ENCODE data around the gene TBL1XR1. TPM values are rescaled to one million over a fixed set of nuclear protein-coding genes. Genes with fewer than 3 reads are reported as not detected.

Gene TBL1XR1
- total and polyA plus RNA-seq, 2 of the 4 experiments (the other 2 are of a cell fraction) = 25.2 to 170 TPM

DNA sequence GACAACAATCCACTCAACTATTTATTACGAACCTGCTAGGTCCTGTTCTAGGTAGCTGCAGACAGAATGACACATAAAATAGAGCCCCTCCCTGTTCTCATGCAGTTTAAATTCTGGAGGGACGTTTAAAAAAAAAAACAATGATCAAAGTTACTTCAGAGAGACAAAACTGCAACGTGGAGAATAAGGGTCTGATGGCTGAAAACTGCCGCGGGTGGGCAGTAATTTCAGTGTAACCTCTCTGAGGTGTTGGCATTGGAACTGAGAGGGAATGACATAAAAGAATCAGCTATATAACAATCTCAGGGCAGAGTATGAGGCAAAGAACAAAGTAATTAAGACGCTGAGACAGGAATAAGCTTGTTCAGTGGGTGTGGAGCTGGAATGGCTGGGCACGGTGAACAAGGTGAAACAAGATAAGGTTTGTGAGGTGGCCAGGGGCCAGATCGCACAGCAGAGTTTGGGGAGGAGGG lies 19.5 kb downstream of the TBL1XR1 start:
- H3K23ac ChIP-seq (ENCODE audit: low read depth, low read length) = 0 out of 2 replicates have a peak overlapping the region, but pooled peaks have one; percentile 3
- no peak overlapping the region for H4K5ac ChIP-seq (ENCODE audit: low read depth, low read length)
- H3K4me2 ChIP-seq (ENCODE audit: low read depth, low read length) = no peak overlapping the region
- TF ChIP-seq POLR2A (IDR thresholded peaks at IDR 0.05; ENCODE audit: low read depth, low read length) (no peak), CEBPB (IDR thresholded peaks at IDR 0.05; ENCODE audit: low read depth, low read length) (no peak), SMC3 (IDR thresholded peaks at IDR 0.05; ENCODE audit: low read depth, low read length) (no peak), USF2 (IDR thresholded peaks at IDR 0.05; ENCODE audit: low read depth, low read length) (no peak)
- H2BK5ac ChIP-seq (ENCODE audit: low read depth, low read length, poor library complexity, severe bottlenecking) = no peak overlapping the region
- H4K20me1 ChIP-seq (ENCODE audit: insufficient read depth, low read length) = peaks cover 85% of the 10 kb centered on the region
- no peak overlapping the region for H3K4me3 ChIP-seq (ENCODE audit: insufficient read depth, low read depth, low read length)
- no peak overlapping the region for H2BK15ac ChIP-seq (ENCODE audit: low read depth, low read length)
- no peak overlapping the region for H4K8ac ChIP-seq (ENCODE audit: low read depth in 2 of 2, low read length in 2 of 2)
- ChIA-PET POLR2A (ENCODE audit: unreplicated experiment) (no interaction called here), CTCF (no interaction called here)
- no peak overlapping the region for H2AFZ ChIP-seq (replicated peaks; ENCODE audit: low read length, poor library complexity)
- H3K56ac ChIP-seq (ENCODE audit: extremely low read depth, insufficient read depth, low read length) = no peak overlapping the region
- H3K79me1 ChIP-seq (ENCODE audit: low read depth in 1 of 2, low read length in 2 of 2) = peaks cover 7 to 56% of the 10 kb centered on the region in 2 experiments; a peak in 3 of 4 replicates
- no peak overlapping the region for H3K4ac ChIP-seq (ENCODE audit: low read depth, low read length)
- DNase-seq (no peak), ATAC-seq (ENCODE audit: low read depth) (no peak)
- H3K18ac ChIP-seq (ENCODE audit: low read depth, low read length) = no peak overlapping the region
- peaks cover 2% of the 10 kb centered on the region; the same call in 1 of the 2 replicates for H3K36me3 ChIP-seq (ENCODE audit: control insufficient read depth, insufficient read depth, low read length)
- no peak overlapping the region for H3K14ac ChIP-seq (replicated peaks; ENCODE audit: low read depth, low read length)
- WGBS, 2 experiments (ENCODE audit: extremely low coverage in 2 of 2, insufficient read length in 1 of 2) = 55% methylated on average over 5 of the region's 8 CpGs; no CpG with 5 or more reads in 1 of the 2 experiments
- peaks cover 2% of the 10 kb centered on the region for H3K4me1 ChIP-seq (ENCODE audit: control insufficient read depth, insufficient read depth, low read length)
- no peak overlapping the region for H4K91ac ChIP-seq (ENCODE audit: insufficient read depth, low read depth, low read length)
- no peaks in the 10 kb centered on the region for H3K9me3 ChIP-seq (ENCODE audit: control insufficient read depth, insufficient read depth, low read length)
- no peak overlapping the region for H2BK120ac ChIP-seq (ENCODE audit: low read depth, low read length)
- H2BK20ac ChIP-seq (ENCODE audit: low read depth, low read length) = no peak overlapping the region
- H3K27me3 ChIP-seq (ENCODE audit: control insufficient read depth, insufficient read depth, low read length) = no peaks in the 10 kb centered on the region
- BruUV-seq (replicated peaks) = no TSS peak
- dilution Hi-C loops (cut with HindIII; ENCODE audit: low sequenced_read_pairs, unreplicated experiment) (no loop called here), in situ Hi-C loops (cut with MboI; ENCODE audit: low sequenced_read_pairs) (no loop called here), intact Hi-C loops (cut with micrococcal nuclease) (no loop called here)
- peaks cover 6% of the 10 kb centered on the region for H3K9me1 ChIP-seq (ENCODE audit: insufficient read depth, low read length)
- no peak overlapping the region for H3K9ac ChIP-seq (ENCODE audit: low read depth, low read length)
- H2AK9ac ChIP-seq (replicated peaks; ENCODE audit: low read depth, low read length, poor library complexity) = no peak overlapping the region
- no peak overlapping the region for H3K27ac ChIP-seq (ENCODE audit: insufficient read depth, low read length)
- no peak overlapping the region for H2AK5ac ChIP-seq (ENCODE audit: low read depth, low read length)

All from IMR-90 (cell line).